ENCODE measurements around the gene NTF3.

DNA sequence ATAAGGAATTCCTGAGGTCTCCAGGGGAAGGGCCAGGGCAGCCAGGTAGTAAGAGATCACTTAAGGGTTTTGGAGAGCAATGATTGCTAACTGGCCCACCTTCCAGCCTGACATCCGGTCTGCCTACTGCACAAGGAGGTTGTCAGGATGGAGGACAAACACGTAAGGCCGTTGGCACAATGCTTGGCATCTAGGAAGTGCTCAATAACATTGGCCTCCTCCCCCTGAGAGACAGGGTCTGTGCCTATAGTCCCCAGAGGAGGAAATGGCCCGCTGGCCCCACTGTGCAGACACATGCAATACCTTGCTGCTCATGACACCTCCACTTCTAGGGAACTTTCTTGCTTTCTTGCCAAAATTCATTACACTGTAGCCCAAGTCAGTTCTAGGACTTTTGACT, 73.2 kb downstream of the NTF3 start:
- TF ChIP-seq, protein P1, sequence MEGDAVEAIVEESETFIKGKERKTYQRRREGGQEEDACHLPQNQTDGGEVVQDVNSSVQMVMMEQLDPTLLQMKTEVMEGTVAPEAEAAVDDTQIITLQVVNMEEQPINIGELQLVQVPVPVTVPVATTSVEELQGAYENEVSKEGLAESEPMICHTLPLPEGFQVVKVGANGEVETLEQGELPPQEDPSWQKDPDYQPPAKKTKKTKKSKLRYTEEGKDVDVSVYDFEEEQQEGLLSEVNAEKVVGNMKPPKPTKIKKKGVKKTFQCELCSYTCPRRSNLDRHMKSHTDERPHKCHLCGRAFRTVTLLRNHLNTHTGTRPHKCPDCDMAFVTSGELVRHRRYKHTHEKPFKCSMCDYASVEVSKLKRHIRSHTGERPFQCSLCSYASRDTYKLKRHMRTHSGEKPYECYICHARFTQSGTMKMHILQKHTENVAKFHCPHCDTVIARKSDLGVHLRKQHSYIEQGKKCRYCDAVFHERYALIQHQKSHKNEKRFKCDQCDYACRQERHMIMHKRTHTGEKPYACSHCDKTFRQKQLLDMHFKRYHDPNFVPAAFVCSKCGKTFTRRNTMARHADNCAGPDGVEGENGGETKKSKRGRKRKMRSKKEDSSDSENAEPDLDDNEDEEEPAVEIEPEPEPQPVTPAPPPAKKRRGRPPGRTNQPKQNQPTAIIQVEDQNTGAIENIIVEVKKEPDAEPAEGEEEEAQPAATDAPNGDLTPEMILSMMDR (conservative IDR thresholded peaks at IDR 0.05; ENCODE audit: low read length) = no peak
- no peak for TF ChIP-seq EZH2phosphoT487 (IDR thresholded peaks at IDR 0.05; ENCODE audit: borderline replicate concordance)

Measured in Loucy (cell line).